Frontal cortex (tissue), 4 donors: Measurements from ENCODE around the gene GAA. TPM values are rescaled to one million over a fixed set of nuclear protein-coding genes. Genes with fewer than 3 reads are reported as not detected.

Source experiments
- DNase-seq, 2 donors: peaks; one replicate each; pipeline ENCODE4 v3.0.0; 2012; ENCODE audit warnings: low spot score in 2 of 2
- FAIRE-seq: peaks from 2 replicates; lab custom pipeline; 2012; peaks lifted over from hg19 to GRCh38; lab: Jason Lieb, UNC
- small RNA-seq: library from RNA; depleted of rRNA; stranded (forward); fragments of <200 nt; gene quantifications from one replicate; pipeline ENCODE3, GENCODE V24; 2014
- total RNA-seq: library from RNA; depleted of rRNA; stranded (reverse); fragments of >200 nt; gene quantifications from one replicate; pipeline ENCODE4 v1.2.3, GENCODE V29; 2014
- donor health status: control.
- donor health status: control.
- donor health status: control.

The GAA gene
- total RNA-seq, 1 donor from 2014 or later, result 12.2 TPM

- FAIRE-seq, result no peak
- DNase-seq, result no peak
Measured at GRCh38 chr17:80169107-80169506, 67.7 kb downstream of the GAA start.

Small RNA genes lying within 50 kb of the gene (small RNA-seq; reads per million reads assigned to genes)
- not detected for gene AC087741.2
- gene MIR1268B, result not detected

Other genes starting within 250 kb of the GAA start
- gene TBC1D16, start 65.7 kb upstream of the GAA start, total RNA-seq, result 16.3 TPM
- gene CCDC40, start 64.9 kb upstream of the GAA start, total RNA-seq, result 6.5 TPM
- 79.9 TPM for gene EIF4A3, start 45.5 kb downstream of the GAA start, total RNA-seq
- 0.41 TPM for gene CARD14, start 68.4 kb downstream of the GAA start, total RNA-seq
- gene SGSH, start 118.8 kb downstream of the GAA start, total RNA-seq, result 3.7 TPM
- 9.8 TPM for gene SLC26A11, start 118.8 kb downstream of the GAA start, total RNA-seq
- gene RNF213, start 159.3 kb downstream of the GAA start, total RNA-seq, result 12.2 TPM